A549 (cell line): Measurements from ENCODE around the gene SRGAP1. TPM values are rescaled to one million over a fixed set of nuclear protein-coding genes. Genes with fewer than 3 reads are reported as not detected.
"Not testable (repeated sequence)": the region's sequence is repeated elsewhere in the genome, so short reads cannot be mapped to it uniquely, and the experiment has no call there.

ENCODE experiments used
- ATAC-seq, 2 experiments: fragments of 200-7000 bp in 1 of 2; fragments of >200 bp in 1 of 2; cut with Nextera tagmentation in 1 of 2; cut with Tn5 transposase in 1 of 2; 3 replicates each; pipeline versions ENCODE4 v1.8.0 to v1.9.1; 2018 to 2020; ENCODE audit warnings: mild to moderate bottlenecking in 1 of 2, moderate library complexity in 1 of 2
- CTCF ChIA-PET: fragments of 300-600 bp; sonication (Branson Sonifier 250); formaldehyde crosslinking; extraction: SDS; loops from one replicate; lab custom pipeline; 2021; ENCODE audit warnings: antibody characterized with exemption, inconsistent platforms; lab: Yijun Ruan, JAX
- POLR2A ChIA-PET: fragments of 350-600 bp; formaldehyde crosslinking; extraction: SDS; loops from one replicate; lab custom pipeline; 2021; ENCODE audit warnings: antibody characterized with exemption, inconsistent platforms; lab: Yijun Ruan, JAX
- DNase-seq, 2 experiments: peaks; one replicate each; pipeline versions ENCODE4 v3.0.0 to v3.0.0-alpha.2; 2011 to 2016; ENCODE audit warnings: low read depth in 1 of 2, low spot score in 1 of 2
- FAIRE-seq: peaks from 2 replicates; lab custom pipeline; 2011; peaks lifted over from hg19 to GRCh38; lab: Jason Lieb, UNC
- H3K27ac ChIP-seq, 2 experiments: fragments of >200 bp; sonication (Bioruptor Twin); formaldehyde crosslinking; 3 replicates each; pipeline ENCODE4 v1.5.1; 2016 to 2017
- H3K4me1 ChIP-seq: fragments of >200 bp; sonication (Bioruptor Twin); formaldehyde crosslinking; 3 replicates; pipeline ENCODE4 v1.6.1; 2016
- H3K4me2 ChIP-seq: fragments of >200 bp; sonication (Bioruptor Twin); formaldehyde crosslinking; 3 replicates; pipeline ENCODE4 v1.6.1; 2016
- H3K4me3 ChIP-seq: fragments of >200 bp; sonication (Bioruptor Twin); formaldehyde crosslinking; 3 replicates; pipeline ENCODE4 v1.5.1; 2016
- H3K9me3 ChIP-seq: fragments of >200 bp; sonication (Bioruptor Twin); formaldehyde crosslinking; 3 replicates; pipeline ENCODE4 v1.6.1; 2016
- ATOH8 ChIP-seq: fragments of 250-450 bp; sonication (Bioruptor Pico); IDR thresholded peaks from 2 replicates; pipeline ENCODE4 v1.5.0; 2020; ENCODE audit warnings: low read depth, mild to moderate bottlenecking, moderate library complexity
- BCL3 ChIP-seq: fragments of >200 bp; sonication (Bioruptor Twin); formaldehyde crosslinking; IDR thresholded peaks from 3 replicates; pipeline ENCODE4 v1.6.1; 2016
- BHLHE40 ChIP-seq: IDR thresholded peaks from 2 replicates; pipeline ENCODE4 v1.6.1; 2012; ENCODE audit warnings: low read depth, low read length, inconsistent platforms
- CBX2 ChIP-seq: fragments of 200-600 bp; sonication (generic); IDR thresholded peaks from 2 replicates; pipeline ENCODE4 v1.6.1; 2016; ENCODE audit warnings: low read depth, mild to moderate bottlenecking, borderline replicate concordance
- CEBPB ChIP-seq, 2 experiments: fragments of >200 bp in 1 of 2; sonication (Bioruptor Twin) in 1 of 2; formaldehyde crosslinking in 1 of 2; IDR thresholded peaks; 2 replicates each; pipeline ENCODE4 v1.6.1; 2012 to 2016
- CHD4 ChIP-seq: fragments of 200-600 bp; sonication (generic); IDR thresholded peaks from 2 replicates; pipeline ENCODE4 v1.6.1; 2016; ENCODE audit warnings: antibody characterized with exemption, mild to moderate bottlenecking, borderline replicate concordance
- EP300 ChIP-seq, 2 experiments: fragments of >200 bp; sonication (Bioruptor Twin); formaldehyde crosslinking; IDR thresholded peaks; 2 replicates in 1 of 2; 3 replicates in 1 of 2; pipeline ENCODE4 v1.6.1; 2016 to 2017
- FOXS1 ChIP-seq: fragments of 250-450 bp; sonication (Bioruptor Pico); IDR thresholded peaks from 2 replicates; pipeline ENCODE4 v1.5.0; 2020; ENCODE audit warnings: mild to moderate bottlenecking, moderate library complexity
- JUN ChIP-seq, 2 experiments: fragments of >200 bp; sonication (Bioruptor Twin); formaldehyde crosslinking; IDR thresholded peaks; 2 replicates in 1 of 2; 3 replicates in 1 of 2; pipeline ENCODE4 v1.6.1; 2016 to 2017
- KDM1A ChIP-seq: fragments of 200-600 bp; sonication (generic); IDR thresholded peaks from 2 replicates; pipeline ENCODE4 v1.6.1; 2016; ENCODE audit warnings: low read depth, mild to moderate bottlenecking
- MAFK ChIP-seq: fragments of 450-650 bp; IDR thresholded peaks from 2 replicates; pipeline ENCODE4 v1.6.1; 2014; ENCODE audit not compliant: partially characterized antibody
- MAZ ChIP-seq: fragments of 150-350 bp; IDR thresholded peaks from 2 replicates; pipeline ENCODE4 v1.6.1; 2014; ENCODE audit warnings: antibody characterized with exemption, low read depth, low read length, borderline replicate concordance
- MYC ChIP-seq: IDR thresholded peaks from 2 replicates; pipeline ENCODE4 v1.6.1; 2012; ENCODE audit warnings: mild to moderate bottlenecking, inconsistent platforms, low read length, improper control_type of control experiment, borderline replicate concordance
- NPAS2 ChIP-seq: fragments of 250-450 bp; sonication (Bioruptor Pico); IDR thresholded peaks from 2 replicates; pipeline ENCODE4 v1.8.0; 2022; ENCODE audit warnings: mild to moderate bottlenecking, moderate library complexity, borderline replicate concordance
- POLR2AphosphoS2 ChIP-seq: conservative IDR thresholded peaks from 2 replicates; pipeline ENCODE4 v1.6.1; 2012; ENCODE audit warnings: low read length, improper control_type of control experiment, inconsistent platforms
- RARB ChIP-seq: fragments of 250-450 bp; sonication (Bioruptor Pico); IDR thresholded peaks from 2 replicates; pipeline ENCODE4 v1.8.0; 2021; ENCODE audit warnings: mild to moderate bottlenecking, moderate library complexity
- WGBS: methylation state at CpG from one replicate; pipeline ENCODE4 v1.1.6; 2017; ENCODE audit errors: missing lambda C conversion rate; 5-methylcytosine and 5-hydroxymethylcytosine counted together
- polyA plus RNA-seq, 4 experiments: library from polyadenylated mRNA; depleted of rRNA in 3 of 4; stranded (reverse); fragments of >200 nt; fragmentation: RNase III in 1 of 4; extraction: RNeasy Plus Mini Kit Qiagen cat#74134 plus additional on column Dnase treatment in 1 of 4; gene quantifications; 2 replicates in 3 of 4; 3 replicates in 1 of 4; pipeline ENCODE4 v1.2.3, GENCODE V29; 2011 to 2017

SRGAP1 gene
- polyA plus RNA-seq, 2 of the 4 experiments (the other 2 are of a cell fraction) = 7.9 to 22.9 TPM

- Histone ChIP-seq H3K4me2 (0 out of 3 replicates have a peak overlapping the region, but pooled peaks have one; percentile 57), H3K4me1 (peaks cover 37% of the 10 kb centered on the region), H3K9me3 (no peaks in the 10 kb centered on the region), H3K27ac (peak overlapping the region in 1 of 2 experiments; percentile 55; a peak in 2 of 6 replicates), H3K4me3 (no peak overlapping the region)
- no peak for ATAC-seq
- TF ChIP-seq KDM1A (0 out of 2 replicates have a peak, but pooled peaks have one; percentile 15), FOXS1 (CRISPR knock-in tag) (no peak)
- FAIRE-seq = no peak
- WGBS = 64% methylated on average over 3 of the region's 3 CpGs
- CTCF ChIA-PET = interaction anchor here (1.0 to 3.1 kb wide), 4 partner anchors 9 to 381 kb away, joined by 3 to 12 read pairs (median 8); partner anchors contain the start of gene SRGAP1
- DNase-seq = no peak
- POLR2A ChIA-PET = no interaction called here
Measured at GRCh38 chr12:63874897-63875480, 30.5 kb downstream of the SRGAP1 start.

- no peak for FAIRE-seq
Measured at GRCh38 chr12:63875703-63876102, 31.2 kb downstream of the SRGAP1 start.

GRCh38 chr12:63876980-63877379 lies 32.5 kb downstream of the SRGAP1 start:
- Histone ChIP-seq H3K9me3 (no peaks in the 10 kb centered on the region), H3K4me3 (no peak overlapping the region), H3K27ac (peak overlapping the region; percentile 35 to 56; a peak in 3 of 6 replicates), H3K4me2 (peak overlapping the region; percentile 57), H3K4me1 (peaks cover 41% of the 10 kb centered on the region)
- DNase-seq (peak in 1 of 2 experiments; percentile 26), FAIRE-seq (no peak), ATAC-seq (no peak)
- WGBS = 67% methylated on average over 4 of the region's 4 CpGs
- no peak for TF ChIP-seq JUN (IDR thresholded peaks at IDR 0.05)
- peak; percentile 78 to 84; a peak in 3 of 4 replicates for TF ChIP-seq CEBPB (IDR thresholded peaks at IDR 0.05)
- ChIA-PET CTCF (interaction anchor here (1.6 to 3.1 kb wide), 2 partner anchors 32 to 379 kb away, joined by 3 to 10 read pairs; partner anchors contain the start of gene SRGAP1), POLR2A (no interaction called here)

More at GRCh38 chr12:63875703-63876102, 31.2 kb downstream of the SRGAP1 start:
- Histone ChIP-seq H3K4me2 (peak overlapping the region; percentile 57; the same call in 1 of the 3 replicates), H3K27ac (no peak overlapping the region), H3K4me3 (no peak overlapping the region), H3K4me1 (peaks cover 39% of the 10 kb centered on the region), H3K9me3 (no peaks in the 10 kb centered on the region)
- TF ChIP-seq RARB (CRISPR knock-in tag) (no peak), MAFK (peak; percentile 66)
- no peak for DNase-seq
- ChIA-PET CTCF (interaction anchor here (1.0 to 3.1 kb wide), 4 partner anchors 8 to 380 kb away, joined by 3 to 12 read pairs (median 8); partner anchors contain the start of gene SRGAP1), POLR2A (no interaction called here)
- WGBS = 77% methylated on average over 3 of the region's 3 CpGs
- ATAC-seq = no peak

GRCh38 chr12:63877693-63878092 lies 33.2 kb downstream of the SRGAP1 start:
- no peak for TF ChIP-seq POLR2AphosphoS2
- TF ChIP-seq CHD4 = no peak
- peak; percentile 66 for TF ChIP-seq MAFK
- TF ChIP-seq, all 56 proteins: peak for 1
- FAIRE-seq (no peak), DNase-seq (no peak), ATAC-seq (peak; percentile 30 to 45; a peak in 4 of 6 replicates)
- H3K4me3 ChIP-seq = no peak overlapping the region
- ChIA-PET CTCF (interaction anchor here (1.3 to 1.6 kb wide), 2 partner anchors 33 to 303 kb away, joined by 3 read pairs; partner anchors contain the start of gene SRGAP1), POLR2A (interaction anchor here (0.6 kb wide), 1 partner anchor 35 kb away, joined by 6 read pairs; no protein-coding TSS in a partner anchor)
- WGBS = 75% methylated on average over 1 of the region's 1 CpG
- no peaks in the 10 kb centered on the region for H3K9me3 ChIP-seq
- peak overlapping the region in 1 of 2 experiments; percentile 47; a peak in 1 of 6 replicates for H3K27ac ChIP-seq
- peaks cover 44% of the 10 kb centered on the region for H3K4me1 ChIP-seq
- peak overlapping the region; percentile 57; the same call in 2 of the 3 replicates for H3K4me2 ChIP-seq

- CTCF ChIA-PET = interaction anchor here (1.5 kb wide), 1 partner anchor 36 kb away, joined by 3 read pairs; the partner anchor contains the start of gene SRGAP1
- Histone ChIP-seq H3K4me1 (peaks cover 45% of the 10 kb centered on the region), H3K27ac (peak overlapping the region in 1 of 2 experiments; percentile 2; a peak in 1 of 6 replicates)
- H3K9me3 ChIP-seq, DNase-seq, H3K4me2 ChIP-seq, FAIRE-seq, H3K4me3 ChIP-seq, POLR2A ChIA-PET, ATAC-seq: not testable (repeated sequence)
- 91% methylated on average over 9 of the region's 9 CpGs for WGBS
Measured at GRCh38 chr12:63880235-63880634, 35.7 kb downstream of the SRGAP1 start.

GRCh38 chr12:63880742-63881263 lies 36.3 kb downstream of the SRGAP1 start:
- Histone ChIP-seq H3K4me3 (no peak overlapping the region), H3K4me1 (peaks cover 43% of the 10 kb centered on the region), H3K4me2 (no peak overlapping the region), H3K27ac (peak overlapping the region in 1 of 2 experiments; percentile 5; a peak in 1 of 6 replicates), H3K9me3 (no peaks in the 10 kb centered on the region)
- CTCF ChIA-PET = interaction anchor here (0.5 to 2.2 kb wide), 3 partner anchors 37 to 1531 kb away, joined by 3 to 8 read pairs (median 3); partner anchors contain the start of gene SRGAP1
- DNase-seq (no peak), FAIRE-seq (no peak), ATAC-seq (no peak)
- POLR2A ChIA-PET = no interaction called here
- WGBS = 90% methylated on average over 6 of the region's 6 CpGs
- TF ChIP-seq BCL3 = no peak
- no peak for TF ChIP-seq EP300 (IDR thresholded peaks at IDR 0.05)
- no peak for TF ChIP-seq KDM1A
- TF ChIP-seq NPAS2 (CRISPR knock-in tag) = no peak
- TF ChIP-seq BHLHE40 = no peak
- TF ChIP-seq CBX2 = no peak
- no peak for TF ChIP-seq MYC
- TF ChIP-seq MAZ = no peak
- no peak for TF ChIP-seq ATOH8 (CRISPR knock-in tag)
